Measurements from ENCODE around the gene IDH3A. TPM values are rescaled to one million over a fixed set of nuclear protein-coding genes. Genes with fewer than 3 reads are reported as not detected.

IDH3A gene
- total RNA-seq, 4 donors from 2014 or later = 102 to 175 (median 118) TPM

DNA sequence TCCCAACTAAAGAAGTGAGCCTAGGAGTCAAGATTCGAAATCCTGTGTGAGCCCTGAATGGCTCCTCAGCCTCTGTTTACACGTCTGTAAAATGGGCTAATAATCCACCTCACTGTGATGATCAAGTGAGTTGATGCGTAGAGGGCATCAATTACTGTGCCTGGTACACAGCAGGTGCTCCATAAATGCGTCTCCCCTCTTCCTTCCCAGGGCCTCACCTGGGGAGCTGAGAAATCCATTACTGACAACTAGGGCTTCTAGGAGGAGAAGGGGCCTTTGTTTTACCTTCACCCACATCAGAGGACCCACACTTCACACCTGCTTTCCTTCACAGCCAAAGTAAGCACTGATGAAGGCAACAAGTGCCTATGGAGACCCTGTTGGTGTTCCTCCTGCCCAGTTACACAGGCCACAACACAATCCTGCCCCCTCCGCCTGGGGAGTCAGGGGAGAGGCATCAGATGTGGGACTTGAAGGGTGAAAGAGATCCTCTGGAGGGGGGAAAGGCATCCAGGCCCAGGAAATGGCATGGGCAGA lies 19.3 kb upstream of the IDH3A start:
- no peaks in the 10 kb centered on the region for H3K27me3 ChIP-seq

DNA sequence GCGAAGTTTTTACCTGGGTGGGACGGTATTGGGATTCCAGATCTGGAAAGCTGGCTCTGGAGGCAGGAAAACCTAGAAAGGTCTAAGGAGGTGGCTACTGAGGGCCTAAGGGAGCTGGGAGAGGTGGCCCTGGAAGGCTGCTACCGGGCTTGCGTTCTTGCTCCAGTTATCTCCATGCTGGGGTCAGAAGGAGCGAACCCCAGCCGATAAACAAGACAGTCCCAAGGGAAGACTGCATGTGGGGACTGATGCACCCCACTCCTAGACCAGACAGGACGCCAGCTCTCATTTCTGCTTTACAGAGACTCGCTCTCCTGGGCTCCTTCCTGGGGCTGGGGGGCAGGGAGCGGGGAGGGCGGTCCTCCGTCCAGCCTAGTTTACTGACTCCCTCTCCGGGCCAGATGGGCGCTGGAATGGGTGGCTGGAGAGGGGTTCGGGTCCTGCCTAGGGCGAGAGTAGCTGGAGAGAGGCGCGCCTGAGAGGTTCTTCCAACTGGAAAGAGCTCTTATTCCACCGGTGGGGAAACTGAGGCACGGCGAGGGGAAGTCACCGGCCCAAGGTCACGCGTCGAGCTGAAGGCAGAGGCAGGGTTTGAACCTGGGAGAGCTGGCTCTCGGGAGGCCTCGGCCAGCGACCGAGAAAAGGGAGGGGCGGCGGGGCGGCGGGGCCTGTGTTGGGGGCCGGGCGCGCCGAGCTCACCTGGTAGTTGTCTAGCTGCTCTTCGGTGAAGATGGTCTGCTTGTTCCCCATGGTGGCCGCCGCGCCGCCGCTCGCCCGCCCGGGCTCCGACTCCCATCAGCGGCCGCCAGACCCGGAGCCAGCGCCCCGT lies 18.5 kb upstream of the IDH3A start:
- Histone ChIP-seq H3K36me3 (no peaks in the 10 kb centered on the region), H3K27ac (peak overlapping the region; percentile 80 to 96 (median 84)), H3K4me3 (peak overlapping the region; percentile 46 to 98 (median 72)), H3K4me1 (peaks cover 0 to 22% (median 8%) of the 10 kb centered on the region in 4 donors), H3K9me3 (no peaks in the 10 kb centered on the region), H3K27me3 (no peaks in the 10 kb centered on the region)
- peak in 2 of 3 donors; percentile 42 to 66 for DNase-seq
- TF ChIP-seq, protein P1, sequence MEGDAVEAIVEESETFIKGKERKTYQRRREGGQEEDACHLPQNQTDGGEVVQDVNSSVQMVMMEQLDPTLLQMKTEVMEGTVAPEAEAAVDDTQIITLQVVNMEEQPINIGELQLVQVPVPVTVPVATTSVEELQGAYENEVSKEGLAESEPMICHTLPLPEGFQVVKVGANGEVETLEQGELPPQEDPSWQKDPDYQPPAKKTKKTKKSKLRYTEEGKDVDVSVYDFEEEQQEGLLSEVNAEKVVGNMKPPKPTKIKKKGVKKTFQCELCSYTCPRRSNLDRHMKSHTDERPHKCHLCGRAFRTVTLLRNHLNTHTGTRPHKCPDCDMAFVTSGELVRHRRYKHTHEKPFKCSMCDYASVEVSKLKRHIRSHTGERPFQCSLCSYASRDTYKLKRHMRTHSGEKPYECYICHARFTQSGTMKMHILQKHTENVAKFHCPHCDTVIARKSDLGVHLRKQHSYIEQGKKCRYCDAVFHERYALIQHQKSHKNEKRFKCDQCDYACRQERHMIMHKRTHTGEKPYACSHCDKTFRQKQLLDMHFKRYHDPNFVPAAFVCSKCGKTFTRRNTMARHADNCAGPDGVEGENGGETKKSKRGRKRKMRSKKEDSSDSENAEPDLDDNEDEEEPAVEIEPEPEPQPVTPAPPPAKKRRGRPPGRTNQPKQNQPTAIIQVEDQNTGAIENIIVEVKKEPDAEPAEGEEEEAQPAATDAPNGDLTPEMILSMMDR (IDR thresholded peaks at IDR 0.05) = no peak
- no peak for TF ChIP-seq POLR2A (IDR thresholded peaks at IDR 0.05)

More for the DNA sequence above, 19.3 kb upstream of the IDH3A start:
- Histone ChIP-seq H3K4me1 (peaks cover 0 to 20% (median 8%) of the 10 kb centered on the region in 4 donors), H3K9me3 (no peaks in the 10 kb centered on the region), H3K36me3 (no peaks in the 10 kb centered on the region), H3K27ac (peak overlapping the region in 2 of 4 donors; percentile 38 to 96), H3K4me3 (no peak overlapping the region)
- no peak for TF ChIP-seq POLR2A (IDR thresholded peaks at IDR 0.05)
- TF ChIP-seq, protein P1 (IDR thresholded peaks at IDR 0.05) = no peak
- no peak for DNase-seq

DNA sequence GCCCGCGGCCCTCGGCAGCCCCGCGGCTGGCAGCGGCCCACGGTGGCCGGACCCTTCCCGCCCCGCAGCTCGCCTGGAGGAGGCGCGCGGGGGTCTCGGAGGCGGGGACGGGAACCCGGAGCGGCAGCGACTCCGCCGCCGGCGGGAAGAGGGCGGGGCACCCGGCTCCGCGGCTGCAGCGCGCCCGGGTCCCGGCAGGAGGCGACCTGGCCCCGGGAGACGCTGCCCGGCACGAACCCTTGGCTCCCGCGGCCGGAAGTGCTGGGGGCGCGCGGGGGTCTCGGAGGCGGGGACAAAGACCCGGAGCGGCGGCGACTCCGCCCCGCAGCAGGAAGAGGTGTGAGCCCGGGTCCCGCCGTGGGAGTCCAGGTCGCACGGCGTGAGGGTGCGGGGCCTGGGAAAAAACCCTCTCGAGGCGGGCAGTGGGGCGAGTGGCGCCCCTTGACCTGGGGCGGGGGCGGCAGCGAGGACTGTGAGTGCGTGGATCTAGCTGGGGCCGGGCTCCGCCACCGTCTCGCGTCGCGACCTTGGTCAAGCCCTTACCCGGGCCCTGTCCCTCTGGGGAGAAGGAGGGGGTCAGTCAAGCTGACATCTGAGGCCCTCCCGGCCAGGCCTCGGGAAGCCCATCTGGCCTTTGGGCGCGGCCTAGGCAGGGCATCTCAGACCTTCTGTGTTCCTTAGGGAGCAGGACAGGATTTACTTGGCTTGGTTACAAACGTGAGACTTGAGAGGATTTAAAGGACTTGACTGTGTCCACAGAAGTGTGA lies 17.7 kb upstream of the IDH3A start, which contains the start of gene CIB2:
CIB2 (minus strand) TSS at position 151 of the 767 bp plus-strand sequence. CDS start 230 bp downstream, outside the sequence.
- H3K4me1 ChIP-seq = peaks cover 0 to 24% (median 8%) of the 10 kb centered on the region in 4 donors
- no peaks in the 10 kb centered on the region for H3K36me3 ChIP-seq
- peak; percentile 69 to 87 (median 86) for DNase-seq
- peak within 1 kb of the TSS; percentile 80 to 96 (median 84) for H3K27ac ChIP-seq
- no peaks in the 10 kb centered on the region for H3K27me3 ChIP-seq
- peak in 1 of 2 donors; percentile 53 for TF ChIP-seq POLR2A (IDR thresholded peaks at IDR 0.05)
- TF ChIP-seq, protein P1 (IDR thresholded peaks at IDR 0.05) = peak; percentile 68 to 98 (median 91)
- H3K9me3 ChIP-seq = no peaks in the 10 kb centered on the region
- peak within 1 kb of the TSS; percentile 46 to 98 (median 72) for H3K4me3 ChIP-seq

DNA sequence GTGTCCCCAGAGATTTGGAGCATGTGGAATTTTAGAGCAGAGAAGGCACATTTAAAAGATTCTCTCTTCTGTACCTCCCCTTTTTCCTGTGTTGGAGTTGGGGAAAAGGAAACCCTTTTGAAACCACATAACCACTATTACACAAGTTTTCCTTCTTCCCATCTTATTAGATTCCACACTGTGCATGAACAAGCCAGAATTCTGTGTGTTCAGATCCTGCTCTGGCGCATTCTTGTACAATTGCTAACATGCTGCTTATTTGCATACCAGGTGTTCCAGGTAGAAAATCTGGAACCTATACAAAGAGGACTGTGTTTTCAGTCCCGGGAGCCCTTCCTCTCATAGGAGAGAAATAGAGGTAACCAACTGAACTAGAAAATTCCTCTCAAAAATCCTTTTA lies 15.4 kb upstream of the IDH3A start:
- H3K27me3 ChIP-seq = no peaks in the 10 kb centered on the region
- peaks cover 0 to 21% (median 8%) of the 10 kb centered on the region in 4 donors for H3K4me1 ChIP-seq
- peak in 1 of 3 donors; percentile 6 for DNase-seq
- H3K36me3 ChIP-seq = no peaks in the 10 kb centered on the region
- no peaks in the 10 kb centered on the region for H3K9me3 ChIP-seq
- no peak overlapping the region for H3K27ac ChIP-seq
- no peak overlapping the region for H3K4me3 ChIP-seq
- TF ChIP-seq POLR2A (IDR thresholded peaks at IDR 0.05) = no peak
- TF ChIP-seq, protein P1 (IDR thresholded peaks at IDR 0.05) = no peak

DNA sequence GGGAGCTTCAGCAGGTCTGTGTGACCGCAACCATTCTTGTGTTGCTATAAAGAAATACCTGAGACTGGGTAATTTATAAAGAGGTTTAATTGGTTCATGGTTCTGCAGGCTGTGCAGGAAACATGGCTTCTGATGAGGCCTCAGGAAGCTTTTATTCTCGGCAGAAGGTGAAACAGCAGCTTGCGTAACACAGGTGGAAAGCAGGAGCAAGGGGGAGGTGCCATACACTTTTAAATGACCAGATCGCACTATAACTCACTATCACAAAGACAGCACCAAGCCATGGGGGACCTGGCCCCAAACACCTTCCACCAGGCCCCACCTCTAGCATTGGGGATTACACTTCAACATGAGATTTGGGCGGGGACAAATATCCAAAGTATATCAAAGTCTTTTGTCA lies 9.6 kb upstream of the IDH3A start:
- H3K27ac ChIP-seq = peak overlapping the region in 3 of 4 donors; percentile 54 to 82 (median 76)
- peaks cover 0 to 19% (median 0%) of the 10 kb centered on the region in 4 donors for H3K4me1 ChIP-seq
- no peaks in the 10 kb centered on the region for H3K36me3 ChIP-seq
- DNase-seq = peak in 2 of 3 donors; percentile 3 to 40
- no peaks in the 10 kb centered on the region for H3K9me3 ChIP-seq
- TF ChIP-seq, protein P1 (IDR thresholded peaks at IDR 0.05) = no peak
- no peak for TF ChIP-seq POLR2A (IDR thresholded peaks at IDR 0.05)
- no peaks in the 10 kb centered on the region for H3K27me3 ChIP-seq
- H3K4me3 ChIP-seq = no peak overlapping the region
